ENCODE measurements around the gene TUBGCP3.

DNA sequence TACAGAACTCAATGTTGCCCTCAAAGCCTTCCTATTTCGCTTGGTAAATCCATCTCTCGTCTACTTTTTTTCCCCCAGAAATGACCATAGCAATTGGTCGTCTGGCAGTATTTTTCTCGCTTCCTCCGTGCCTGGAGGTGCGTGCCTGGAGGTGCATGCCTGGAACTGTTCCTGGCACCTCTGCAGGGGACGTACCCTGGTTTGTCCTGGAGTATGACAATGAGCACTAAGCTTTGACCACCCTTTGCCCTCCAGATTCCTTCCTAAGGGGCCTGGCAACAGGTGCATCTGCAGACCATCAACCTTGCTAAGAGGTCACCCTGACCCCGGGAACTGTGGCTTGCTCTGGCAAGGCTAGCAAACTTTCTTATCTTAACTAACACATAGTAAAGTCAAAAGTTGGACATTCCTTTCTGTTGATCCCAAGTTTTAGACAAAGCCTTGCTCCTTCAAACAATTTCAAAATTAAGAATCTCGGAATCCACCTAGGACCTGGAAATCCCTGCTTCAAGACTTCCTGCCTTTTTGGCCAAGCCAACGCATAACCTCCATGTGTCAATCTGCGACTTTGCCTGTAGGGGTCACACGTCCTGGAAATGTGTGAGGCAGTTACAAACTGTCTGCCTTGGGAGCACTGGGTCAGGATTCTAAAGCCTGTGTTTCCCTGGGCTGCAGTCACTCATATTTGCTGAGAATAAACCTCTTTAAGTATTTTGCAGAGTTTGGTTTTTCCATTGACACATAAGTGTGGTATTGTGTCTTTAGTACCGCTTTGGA, 28.8 kb upstream of the TUBGCP3 start:
- TF ChIP-seq, protein P1, sequence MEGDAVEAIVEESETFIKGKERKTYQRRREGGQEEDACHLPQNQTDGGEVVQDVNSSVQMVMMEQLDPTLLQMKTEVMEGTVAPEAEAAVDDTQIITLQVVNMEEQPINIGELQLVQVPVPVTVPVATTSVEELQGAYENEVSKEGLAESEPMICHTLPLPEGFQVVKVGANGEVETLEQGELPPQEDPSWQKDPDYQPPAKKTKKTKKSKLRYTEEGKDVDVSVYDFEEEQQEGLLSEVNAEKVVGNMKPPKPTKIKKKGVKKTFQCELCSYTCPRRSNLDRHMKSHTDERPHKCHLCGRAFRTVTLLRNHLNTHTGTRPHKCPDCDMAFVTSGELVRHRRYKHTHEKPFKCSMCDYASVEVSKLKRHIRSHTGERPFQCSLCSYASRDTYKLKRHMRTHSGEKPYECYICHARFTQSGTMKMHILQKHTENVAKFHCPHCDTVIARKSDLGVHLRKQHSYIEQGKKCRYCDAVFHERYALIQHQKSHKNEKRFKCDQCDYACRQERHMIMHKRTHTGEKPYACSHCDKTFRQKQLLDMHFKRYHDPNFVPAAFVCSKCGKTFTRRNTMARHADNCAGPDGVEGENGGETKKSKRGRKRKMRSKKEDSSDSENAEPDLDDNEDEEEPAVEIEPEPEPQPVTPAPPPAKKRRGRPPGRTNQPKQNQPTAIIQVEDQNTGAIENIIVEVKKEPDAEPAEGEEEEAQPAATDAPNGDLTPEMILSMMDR (IDR thresholded peaks at IDR 0.05; ENCODE audit: insufficient read depth, low read length, poor library complexity, severe bottlenecking), result peak; percentile 43
- no peak for TF ChIP-seq EZH2phosphoT487 (conservative IDR thresholded peaks at IDR 0.05; ENCODE audit: low read length)

Data from SU-DHL-6 (cell line).